Loucy (cell line): ENCODE measurements around the gene FAM193B.
"Not testable (repeated sequence)": the region's sequence is repeated elsewhere in the genome, so short reads cannot be mapped to it uniquely, and the experiment has no call there.

ENCODE experiments used
- H2AFZ ChIP-seq: fragments of 200-600 bp; sonication (generic); 2 replicates; pipeline ENCODE4 v1.6.0; 2016; ENCODE audit warnings: antibody characterized with exemption, mild to moderate bottlenecking, low read length, moderate library complexity
- H3F3A ChIP-seq: fragments of 200-600 bp; 2 replicates; pipeline ENCODE4 v1.6.0; 2016; ENCODE audit warnings: antibody characterized with exemption, low read depth, mild to moderate bottlenecking
- H3K27me3 ChIP-seq: fragments of 200-600 bp; sonication (generic); 2 replicates; pipeline ENCODE4 v1.6.1; 2014; ENCODE audit warnings: low read length, mild to moderate bottlenecking; ENCODE audit not compliant: insufficient read depth, poor library complexity, severe bottlenecking
- H3K36me3 ChIP-seq: fragments of 200-600 bp; sonication (generic); 2 replicates; pipeline ENCODE4 v1.6.1; 2016; ENCODE audit warnings: low read length; ENCODE audit not compliant: insufficient read depth
- H3K4me1 ChIP-seq: fragments of 200-600 bp; sonication (generic); 2 replicates; pipeline ENCODE4 v1.5.1; 2014; ENCODE audit warnings: low read length, mild to moderate bottlenecking; ENCODE audit not compliant: insufficient read depth, poor library complexity, severe bottlenecking
- H3K4me2 ChIP-seq: fragments of 200-600 bp; sonication (generic); 2 replicates; pipeline ENCODE4 v1.6.0; 2014; ENCODE audit warnings: antibody characterized with exemption, low read length, low read depth, mild to moderate bottlenecking; ENCODE audit not compliant: poor library complexity, severe bottlenecking
- H3K4me3 ChIP-seq: fragments of 200-600 bp; sonication (generic); 2 replicates; pipeline ENCODE4 v1.5.1; 2014; ENCODE audit warnings: low read length, mild to moderate bottlenecking, mixed read lengths; ENCODE audit not compliant: poor library complexity, severe bottlenecking
- H3K79me2 ChIP-seq: fragments of 200-600 bp; sonication (generic); 2 replicates; pipeline ENCODE4 v1.6.1; 2014; ENCODE audit warnings: low read length; ENCODE audit not compliant: insufficient read depth
- H3K9ac ChIP-seq: fragments of 200-600 bp; sonication (generic); 2 replicates; pipeline ENCODE4 v1.6.0; 2014; ENCODE audit warnings: mild to moderate bottlenecking, low read depth, low read length, moderate library complexity; ENCODE audit not compliant: poor library complexity, severe bottlenecking
- H3K9me2 ChIP-seq: fragments of 200-600 bp; sonication (generic); replicated peaks from 2 replicates; pipeline ENCODE4 v1.6.1; 2016; ENCODE audit warnings: low read depth, low read length, mixed read lengths
- H3K9me3 ChIP-seq: fragments of 200-600 bp; sonication (generic); 2 replicates; pipeline ENCODE4 v1.6.1; 2014; ENCODE audit warnings: mild to moderate bottlenecking, antibody characterized with exemption, low read length, low read depth; ENCODE audit not compliant: insufficient read depth
- H4K20me1 ChIP-seq: fragments of 200-600 bp; sonication (generic); 2 replicates; pipeline ENCODE4 v1.6.0; 2014; ENCODE audit warnings: antibody characterized with exemption, low read length, mild to moderate bottlenecking; ENCODE audit not compliant: insufficient read depth, poor library complexity, severe bottlenecking
- EZH2phosphoT487 ChIP-seq: fragments of 200-600 bp; IDR thresholded peaks from 2 replicates; pipeline ENCODE4 v1.6.1; 2018; ENCODE audit warnings: antibody characterized with exemption, mild to moderate bottlenecking, moderate library complexity, borderline replicate concordance
- TF ChIP-seq, protein P1 (sequence below): fragments of 200-600 bp; sonication (generic); conservative IDR thresholded peaks from 2 replicates; pipeline ENCODE4 v1.5.1; 2014; ENCODE audit warnings: mild to moderate bottlenecking, antibody characterized with exemption, low read length

FAM193B gene

DNA sequence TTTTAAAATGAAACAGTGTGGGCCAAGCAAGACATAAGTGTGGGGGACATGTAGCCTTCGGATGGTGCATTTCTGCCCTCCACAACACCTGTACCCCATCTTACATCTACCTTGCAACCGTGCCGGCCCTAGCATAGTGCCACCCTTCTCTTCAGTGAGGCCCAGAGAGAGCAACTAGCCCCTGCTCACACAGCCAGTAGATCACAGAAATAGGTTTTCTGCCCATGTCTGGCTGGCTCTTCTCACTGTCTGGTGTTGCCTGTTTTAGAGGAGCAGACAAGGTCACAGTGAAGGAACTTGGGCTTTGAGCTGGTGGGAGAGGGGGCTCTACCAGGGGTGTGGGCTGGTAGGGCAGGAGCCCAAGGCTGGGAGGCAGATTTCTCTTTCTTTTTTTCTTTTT, 68.1 kb downstream of the FAM193B start:
- H3K36me3 ChIP-seq: peaks cover 4% of the 10 kb centered on the region; the same call in 1 of the 2 replicates
- H3K9me2 ChIP-seq: no peaks in the 10 kb centered on the region
- no peak for TF ChIP-seq EZH2phosphoT487
- TF ChIP-seq, protein P1, sequence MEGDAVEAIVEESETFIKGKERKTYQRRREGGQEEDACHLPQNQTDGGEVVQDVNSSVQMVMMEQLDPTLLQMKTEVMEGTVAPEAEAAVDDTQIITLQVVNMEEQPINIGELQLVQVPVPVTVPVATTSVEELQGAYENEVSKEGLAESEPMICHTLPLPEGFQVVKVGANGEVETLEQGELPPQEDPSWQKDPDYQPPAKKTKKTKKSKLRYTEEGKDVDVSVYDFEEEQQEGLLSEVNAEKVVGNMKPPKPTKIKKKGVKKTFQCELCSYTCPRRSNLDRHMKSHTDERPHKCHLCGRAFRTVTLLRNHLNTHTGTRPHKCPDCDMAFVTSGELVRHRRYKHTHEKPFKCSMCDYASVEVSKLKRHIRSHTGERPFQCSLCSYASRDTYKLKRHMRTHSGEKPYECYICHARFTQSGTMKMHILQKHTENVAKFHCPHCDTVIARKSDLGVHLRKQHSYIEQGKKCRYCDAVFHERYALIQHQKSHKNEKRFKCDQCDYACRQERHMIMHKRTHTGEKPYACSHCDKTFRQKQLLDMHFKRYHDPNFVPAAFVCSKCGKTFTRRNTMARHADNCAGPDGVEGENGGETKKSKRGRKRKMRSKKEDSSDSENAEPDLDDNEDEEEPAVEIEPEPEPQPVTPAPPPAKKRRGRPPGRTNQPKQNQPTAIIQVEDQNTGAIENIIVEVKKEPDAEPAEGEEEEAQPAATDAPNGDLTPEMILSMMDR: no peak

DNA sequence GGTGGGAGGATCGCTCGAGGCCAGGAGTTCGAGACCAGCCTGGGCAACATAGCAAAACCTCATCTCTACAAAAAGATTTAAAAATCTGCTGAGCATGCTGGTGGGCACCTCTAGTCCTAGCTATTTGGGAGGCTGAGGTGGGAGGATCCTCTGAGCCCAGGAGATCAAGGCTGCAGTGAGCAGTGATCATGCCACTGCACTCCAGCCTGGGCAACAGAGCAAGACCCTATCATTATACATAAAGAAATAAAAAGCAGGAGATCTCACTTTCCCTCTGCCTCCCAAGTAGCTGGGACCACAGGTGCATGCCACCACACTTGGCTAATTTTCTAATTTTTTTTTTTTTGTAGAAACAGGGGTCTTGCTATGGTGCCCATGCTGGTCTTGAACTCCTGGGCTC, 68.6 kb downstream of the FAM193B start:
- not testable (repeated sequence) for H3K9ac ChIP-seq, H4K20me1 ChIP-seq, H3K9me3 ChIP-seq, H3K4me1 ChIP-seq, H3K79me2 ChIP-seq, H3K9me2 ChIP-seq, H3K4me3 ChIP-seq, H3K36me3 ChIP-seq, H3K4me2 ChIP-seq, H3F3A ChIP-seq, H2AFZ ChIP-seq, H3K27me3 ChIP-seq

More for the DNA sequence above, 68.1 kb downstream of the FAM193B start:
- no peaks in the 10 kb centered on the region for H3K79me2 ChIP-seq
- H3K9me3 ChIP-seq: no peaks in the 10 kb centered on the region
- H3K4me1 ChIP-seq: no peaks in the 10 kb centered on the region
- peaks cover 4% of the 10 kb centered on the region for H4K20me1 ChIP-seq
- no peak overlapping the region for H3K4me2 ChIP-seq
- no peaks in the 10 kb centered on the region for H3K27me3 ChIP-seq
- no peak overlapping the region for H3K9ac ChIP-seq
- no peak overlapping the region for H2AFZ ChIP-seq
- H3F3A ChIP-seq: no peaks in the 10 kb centered on the region
- no peak overlapping the region for H3K4me3 ChIP-seq

DNA sequence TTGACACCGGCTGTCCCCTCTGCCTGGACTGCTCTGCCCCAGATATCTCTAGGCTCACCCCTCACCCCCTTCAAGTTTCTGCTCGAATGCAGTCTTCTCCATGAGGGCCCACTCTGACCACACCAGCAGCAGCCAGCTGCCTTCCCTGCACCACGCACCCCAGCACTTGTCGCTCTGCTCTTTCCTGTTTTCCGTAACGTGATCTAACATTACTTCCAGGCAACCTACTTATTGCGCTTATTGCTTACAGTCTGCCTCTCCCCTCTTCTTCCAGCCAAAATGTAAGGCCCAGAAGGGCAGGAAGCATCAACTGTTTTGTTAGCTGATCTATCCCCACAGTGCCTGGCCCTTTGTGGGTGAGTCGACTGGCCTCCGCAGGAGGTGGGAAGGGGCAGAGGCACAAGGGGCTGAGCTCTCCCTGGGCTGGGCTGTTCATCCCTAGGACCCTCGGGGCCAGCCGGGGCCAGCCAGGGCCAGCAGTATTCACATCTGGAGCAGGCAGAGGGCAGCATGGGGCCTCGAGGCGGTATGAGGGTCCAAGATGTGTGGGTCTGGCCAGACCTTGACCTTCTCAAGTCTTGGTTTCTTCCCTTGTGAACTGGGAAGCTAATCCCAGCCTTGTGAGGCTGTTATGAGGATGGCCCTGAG, 69.3 kb downstream of the FAM193B start:
- Histone ChIP-seq H3K36me3 (peaks cover 4% of the 10 kb centered on the region; the same call in 1 of the 2 replicates), H3K9me3 (no peaks in the 10 kb centered on the region), H3K4me2 (no peak overlapping the region), H3K79me2 (no peaks in the 10 kb centered on the region), H3F3A (no peaks in the 10 kb centered on the region), H3K4me1 (no peaks in the 10 kb centered on the region), H3K4me3 (no peak overlapping the region), H3K9me2 (no peaks in the 10 kb centered on the region), H4K20me1 (no peaks in the 10 kb centered on the region), H3K9ac (no peak overlapping the region), H3K27me3 (no peaks in the 10 kb centered on the region), H2AFZ (no peak overlapping the region)
- TF ChIP-seq, protein P1: no peak
- no peak for TF ChIP-seq EZH2phosphoT487
